Measurements from ENCODE around the gene LIMD2.

LIMD2 gene

GRCh38 chr17:63647065-63647725, 52.7 kb downstream of the LIMD2 start:
- Histone ChIP-seq H3K27me3 (ENCODE audit: control insufficient read depth in 1 of 2, insufficient read depth in 1 of 2, low read length in 2 of 2) (no peaks in the 10 kb centered on the region), H3K4ac (ENCODE audit: low read depth in 1 of 2, low read length in 2 of 2) (no peak overlapping the region), H2BK5ac (ENCODE audit: low read depth, low read length, poor library complexity, severe bottlenecking) (no peak overlapping the region), H3K79me1 (replicated peaks; ENCODE audit: low read length, poor library complexity, severe bottlenecking) (peaks cover 12% of the 10 kb centered on the region), H2BK120ac (ENCODE audit: low read depth, low read length) (no peak overlapping the region), H2AK5ac (ENCODE audit: low read length, severe bottlenecking) (no peak overlapping the region), H2AFZ (ENCODE audit: low read depth, low read length) (no peak overlapping the region), H2BK15ac (ENCODE audit: low read depth, poor library complexity, severe bottlenecking) (no peak overlapping the region), H4K8ac (ENCODE audit: low read length) (no peak overlapping the region), H3K9ac (ENCODE audit: low read length) (no peak overlapping the region), H3K4me2 (ENCODE audit: low read length, poor library complexity, severe bottlenecking) (no peak overlapping the region), H3K4me1 (ENCODE audit: control insufficient read depth, insufficient read depth, low read depth, low read length) (peaks cover 2% of the 10 kb centered on the region), H3K14ac (ENCODE audit: low read length in 2 of 2) (no peak overlapping the region), H3K23ac (ENCODE audit: low read length in 2 of 2) (no peak overlapping the region), H3K9me3 (ENCODE audit: control insufficient read depth, low read length) (no peaks in the 10 kb centered on the region), H3K36me3 (ENCODE audit: control insufficient read depth in 1 of 2, insufficient read depth in 2 of 2, low read depth in 1 of 2, low read length in 2 of 2) (peaks cover 3 to 70% of the 10 kb centered on the region in 2 experiments), H4K91ac (ENCODE audit: low read length) (no peak overlapping the region), H3K4me3 (ENCODE audit: insufficient read depth in 1 of 2, low read depth in 1 of 2, low read length in 2 of 2) (no peak overlapping the region), H3K18ac (ENCODE audit: low read depth in 1 of 2, low read length in 2 of 2) (no peak overlapping the region), H2BK12ac (ENCODE audit: low read length in 2 of 2) (no peak overlapping the region), H3K27ac (ENCODE audit: low read length, poor library complexity, severe bottlenecking) (peak overlapping the region; percentile 45)
- peak; percentile 47 for DNase-seq
- 63% methylated on average over 3 of the region's 4 CpGs for WGBS

GRCh38 chr17:63646488-63646806, 53.5 kb downstream of the LIMD2 start:
- no peak overlapping the region for H3K4me3 ChIP-seq (ENCODE audit: insufficient read depth in 1 of 2, low read depth in 1 of 2, low read length in 2 of 2)
- H3K36me3 ChIP-seq (ENCODE audit: control insufficient read depth in 1 of 2, insufficient read depth in 2 of 2, low read depth in 1 of 2, low read length in 2 of 2), result peaks cover 3 to 70% of the 10 kb centered on the region in 2 experiments
- H3K4me2 ChIP-seq (ENCODE audit: low read length, poor library complexity, severe bottlenecking), result no peak overlapping the region
- H3K27ac ChIP-seq (ENCODE audit: low read length, poor library complexity, severe bottlenecking), result no peak overlapping the region
- no peaks in the 10 kb centered on the region for H3K27me3 ChIP-seq (ENCODE audit: control insufficient read depth in 1 of 2, insufficient read depth in 1 of 2, low read length in 2 of 2)
- H2BK120ac ChIP-seq (ENCODE audit: low read depth, low read length), result no peak overlapping the region
- no peak overlapping the region for H3K9ac ChIP-seq (ENCODE audit: low read length)
- H4K8ac ChIP-seq (ENCODE audit: low read length), result no peak overlapping the region
- no peak overlapping the region for H2BK15ac ChIP-seq (ENCODE audit: low read depth, poor library complexity, severe bottlenecking)
- no peaks in the 10 kb centered on the region for H3K9me3 ChIP-seq (ENCODE audit: control insufficient read depth, low read length)
- no peak for DNase-seq
- H2BK12ac ChIP-seq (ENCODE audit: low read length in 2 of 2), result no peak overlapping the region
- H3K79me1 ChIP-seq (replicated peaks; ENCODE audit: low read length, poor library complexity, severe bottlenecking), result peaks cover 12% of the 10 kb centered on the region
- no peak overlapping the region for H3K14ac ChIP-seq (ENCODE audit: low read length in 2 of 2)
- peaks cover 2% of the 10 kb centered on the region for H3K4me1 ChIP-seq (ENCODE audit: control insufficient read depth, insufficient read depth, low read depth, low read length)
- H3K23ac ChIP-seq (ENCODE audit: low read length in 2 of 2), result no peak overlapping the region
- no peak overlapping the region for H3K4ac ChIP-seq (ENCODE audit: low read depth in 1 of 2, low read length in 2 of 2)
- H2AFZ ChIP-seq (ENCODE audit: low read depth, low read length), result no peak overlapping the region
- no CpG with 5 or more reads among the region's 1 CpG for WGBS
- H3K18ac ChIP-seq (ENCODE audit: low read depth in 1 of 2, low read length in 2 of 2), result no peak overlapping the region
- H2AK5ac ChIP-seq (ENCODE audit: low read length, severe bottlenecking), result no peak overlapping the region
- no peak overlapping the region for H4K91ac ChIP-seq (ENCODE audit: low read length)
- no peak overlapping the region for H2BK5ac ChIP-seq (ENCODE audit: low read depth, low read length, poor library complexity, severe bottlenecking)
